ENCODE data around the gene MAGEB1.
A peak's percentile ranks its signal among the peaks of the same experiment; 100 is the strongest.

Gene MAGEB1, protein sequence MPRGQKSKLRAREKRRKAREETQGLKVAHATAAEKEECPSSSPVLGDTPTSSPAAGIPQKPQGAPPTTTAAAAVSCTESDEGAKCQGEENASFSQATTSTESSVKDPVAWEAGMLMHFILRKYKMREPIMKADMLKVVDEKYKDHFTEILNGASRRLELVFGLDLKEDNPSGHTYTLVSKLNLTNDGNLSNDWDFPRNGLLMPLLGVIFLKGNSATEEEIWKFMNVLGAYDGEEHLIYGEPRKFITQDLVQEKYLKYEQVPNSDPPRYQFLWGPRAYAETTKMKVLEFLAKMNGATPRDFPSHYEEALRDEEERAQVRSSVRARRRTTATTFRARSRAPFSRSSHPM

DNA sequence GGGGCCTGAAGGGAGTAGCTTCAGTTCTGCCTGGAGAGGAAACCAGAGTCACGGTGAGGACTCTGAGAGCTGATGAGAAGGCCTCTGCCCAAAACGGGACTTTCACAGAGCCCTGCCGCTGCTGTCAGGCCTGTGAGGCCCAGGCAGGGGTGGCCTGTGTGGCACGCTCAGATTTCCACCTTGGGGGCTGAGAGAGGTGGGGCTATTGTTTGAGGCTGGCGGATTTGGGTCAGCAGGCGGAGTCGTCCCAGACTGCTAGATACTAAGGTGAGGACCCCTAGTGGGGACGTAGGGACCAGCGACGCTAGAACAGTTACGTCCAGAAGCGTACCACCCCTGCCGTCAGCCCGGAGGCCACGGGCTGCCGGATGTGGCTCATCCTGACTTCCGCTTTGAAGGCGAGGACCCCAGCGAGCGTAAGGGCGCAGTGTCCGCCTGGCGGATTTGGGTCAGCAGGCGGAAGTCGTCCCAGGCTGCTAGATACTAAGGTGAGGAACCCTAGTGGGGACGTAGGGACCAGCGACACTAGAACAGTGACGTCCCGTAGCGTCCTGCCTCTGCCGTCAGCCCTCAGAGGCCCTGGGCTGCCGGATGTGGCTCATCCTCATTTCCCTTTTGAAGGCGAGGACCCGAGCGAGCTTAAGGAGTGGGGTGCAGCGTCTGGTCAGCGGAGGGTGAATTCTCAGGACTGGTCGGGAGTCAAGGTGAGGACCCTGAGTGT, at the start of gene MAGEB1:
MAGEB1 (plus strand) TSS at position 378 of the 721 bp plus-strand sequence. CDS start 3,348 bp downstream, outside the sequence.
- no peak for DNase-seq (ENCODE audit: low spot score)

DNA sequence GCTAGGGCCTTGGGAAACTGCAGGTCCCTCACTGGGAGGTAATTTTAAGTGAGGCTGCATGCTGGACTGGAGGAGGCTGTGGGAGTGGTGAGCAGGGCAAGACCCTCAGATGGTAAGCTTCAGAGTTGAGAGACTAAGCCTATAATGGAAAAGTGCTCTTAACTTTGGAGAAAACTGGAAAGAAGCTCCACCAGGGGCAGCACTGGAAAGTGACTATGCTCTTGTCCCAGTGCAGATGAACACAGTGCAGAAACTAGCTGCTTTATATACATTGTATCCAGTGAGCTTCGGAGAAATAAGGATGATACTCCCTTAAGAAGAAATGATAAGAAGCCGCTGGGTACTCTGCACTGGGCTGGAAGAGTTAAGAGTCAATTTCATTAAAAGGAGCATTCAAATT, 34.8 kb upstream of the MAGEB1 start:
- no peak for DNase-seq (ENCODE audit: low spot score)

DNA sequence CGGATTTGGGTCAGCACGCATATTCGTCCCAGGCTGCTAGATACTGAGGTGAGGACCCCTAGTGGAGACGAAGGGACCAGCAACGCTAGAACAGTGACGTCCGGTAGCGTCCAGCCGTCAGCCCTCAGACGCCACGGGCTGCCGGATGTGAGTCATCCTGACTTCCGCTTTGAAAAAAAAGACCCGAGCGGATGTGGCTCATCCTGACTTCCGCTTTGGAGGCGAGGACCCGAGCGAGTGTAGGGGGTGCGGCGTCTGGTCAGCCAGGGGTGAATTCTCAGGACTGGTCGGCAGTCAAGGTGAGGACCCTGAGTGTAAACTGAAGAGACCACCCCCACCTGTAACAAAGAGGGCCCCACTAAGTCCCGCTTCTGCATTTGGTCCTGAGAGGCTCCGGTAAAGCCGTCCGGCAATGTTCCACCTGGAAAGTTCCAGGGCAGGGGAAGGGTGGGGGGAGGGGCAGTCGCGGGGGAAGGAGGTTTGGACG, 31.5 kb upstream of the MAGEB1 start, which contains the start of gene MAGEB2:
MAGEB2 (plus strand) TSS at position 207 of the 487 bp plus-strand sequence. CDS start 3,018 bp downstream, outside the sequence.
- no peak for DNase-seq (ENCODE audit: low spot score)

DNA sequence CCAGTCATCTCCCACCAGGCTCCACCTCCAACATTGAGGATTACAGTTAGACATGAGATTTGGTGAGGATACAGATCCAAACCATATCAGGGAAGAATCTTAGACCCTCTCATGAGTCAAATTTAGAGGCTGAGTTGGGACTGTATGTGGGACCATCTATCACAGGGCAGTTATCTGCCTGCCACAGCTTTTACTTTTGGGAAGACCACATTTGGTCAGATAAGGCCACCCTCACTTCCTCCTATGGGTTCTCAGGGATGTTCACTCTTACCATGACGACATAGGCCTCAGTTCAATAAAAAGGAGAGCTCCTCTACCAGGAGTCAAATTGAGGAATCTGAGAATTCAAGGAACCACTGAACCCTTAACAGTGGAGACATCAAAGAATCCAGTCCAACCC, 29.5 kb upstream of the MAGEB1 start:
- no peak for DNase-seq (ENCODE audit: low spot score)

DNA sequence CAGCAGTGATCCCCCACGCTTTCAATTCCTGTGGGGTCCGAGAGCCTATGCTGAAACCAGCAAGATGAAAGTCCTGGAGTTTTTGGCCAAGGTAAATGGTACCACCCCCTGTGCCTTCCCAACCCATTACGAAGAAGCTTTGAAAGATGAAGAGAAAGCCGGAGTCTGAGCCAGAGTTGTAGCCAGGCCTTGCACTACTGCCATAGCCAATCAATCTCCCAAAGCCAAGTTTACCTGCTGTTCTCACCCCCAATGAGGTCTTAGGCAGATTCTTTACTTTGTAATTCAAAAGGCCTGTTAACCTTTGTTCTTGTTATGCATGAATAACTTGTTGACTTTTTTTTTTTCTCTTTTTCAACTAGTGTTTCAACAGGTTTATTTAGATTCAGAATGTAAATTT, 27.6 kb upstream of the MAGEB1 start:
- DNase-seq (ENCODE audit: low spot score) = no peak

DNA sequence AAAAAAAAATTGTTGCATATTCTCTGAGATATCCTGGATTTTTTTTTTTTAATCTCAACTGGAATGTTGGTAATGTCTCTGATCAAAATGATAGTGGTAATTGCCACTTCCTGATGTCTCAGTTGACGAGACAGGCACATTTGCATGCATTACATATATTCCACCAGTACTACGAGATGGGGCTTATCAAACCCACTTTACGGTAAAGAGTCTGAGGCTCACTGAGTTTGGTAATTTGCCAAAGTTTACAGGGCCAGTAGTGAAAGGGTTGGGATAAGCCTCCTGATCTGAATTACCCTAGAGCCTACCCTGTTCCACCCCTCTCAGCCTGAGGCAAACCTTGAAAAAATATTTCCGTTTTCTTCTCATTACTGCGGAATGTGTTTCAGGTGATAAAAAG, 26.3 kb upstream of the MAGEB1 start:
- DNase-seq (ENCODE audit: low spot score) = no peak

DNA sequence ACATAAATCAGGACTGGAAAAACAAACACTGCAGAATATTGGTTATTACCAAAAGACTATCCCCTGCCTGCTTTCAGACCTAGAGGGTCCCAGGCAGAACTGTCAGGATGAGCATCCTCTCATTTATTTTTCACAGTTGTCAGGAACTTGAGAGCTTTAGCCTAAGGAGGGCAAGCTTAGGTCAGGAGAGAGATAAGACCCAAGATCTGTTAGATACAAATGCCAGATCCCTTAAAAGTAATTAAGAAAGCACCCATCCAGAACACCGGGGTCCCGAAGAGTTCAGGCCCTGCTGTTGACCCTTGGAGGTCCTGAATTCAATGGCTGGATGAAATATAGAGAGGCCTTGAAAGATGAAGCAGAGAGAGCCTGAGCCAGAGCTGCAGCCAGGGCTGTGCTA, 22.4 kb upstream of the MAGEB1 start:
- DNase-seq (ENCODE audit: low spot score) = no peak

DNA sequence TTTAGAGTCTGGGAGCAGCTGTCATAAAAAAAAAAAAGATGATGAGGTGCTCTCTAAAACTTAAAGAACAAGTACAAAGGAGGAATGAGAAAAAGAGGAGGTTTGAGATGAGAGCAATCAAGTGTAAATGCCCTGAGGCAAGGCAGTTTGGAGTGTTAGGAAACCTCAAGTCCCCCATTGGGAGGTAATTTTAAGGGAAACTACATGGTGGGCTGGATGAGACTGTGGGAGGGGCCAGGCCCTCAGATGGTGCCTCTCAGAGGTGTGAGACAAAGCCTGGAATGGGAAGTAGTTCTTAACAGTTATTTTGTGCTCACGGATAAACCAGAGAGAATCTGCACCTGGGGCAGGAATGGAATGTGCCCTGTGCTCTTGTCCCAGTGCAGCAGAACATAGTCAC, 18.4 kb upstream of the MAGEB1 start:
- DNase-seq (ENCODE audit: low spot score) = no peak

DNA sequence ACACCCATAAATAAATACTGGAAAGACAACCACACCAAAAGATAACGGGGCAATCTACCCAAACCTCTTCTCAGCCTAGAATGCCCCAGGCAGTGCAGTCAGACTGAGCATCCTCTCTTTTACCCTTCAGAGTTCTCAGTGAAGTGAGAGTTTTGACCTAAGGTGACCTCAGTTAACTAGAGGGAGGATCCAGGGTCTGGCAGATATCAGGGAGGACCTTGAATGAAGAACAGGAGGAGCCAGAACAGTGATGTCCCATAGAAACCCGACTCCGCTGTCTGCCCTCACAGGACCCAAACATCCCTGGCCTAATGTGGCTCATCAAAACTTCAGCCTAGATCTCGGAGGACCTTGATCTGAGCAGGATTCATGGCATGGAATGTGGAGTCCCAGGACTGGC, 16.6 kb upstream of the MAGEB1 start, which contains the start of gene MAGEB3:
MAGEB3 (plus strand) TSS at position 263 of the 400 bp plus-strand sequence. CDS start 5,268 bp downstream, outside the sequence.
- DNase-seq (ENCODE audit: low spot score) = no peak

DNA sequence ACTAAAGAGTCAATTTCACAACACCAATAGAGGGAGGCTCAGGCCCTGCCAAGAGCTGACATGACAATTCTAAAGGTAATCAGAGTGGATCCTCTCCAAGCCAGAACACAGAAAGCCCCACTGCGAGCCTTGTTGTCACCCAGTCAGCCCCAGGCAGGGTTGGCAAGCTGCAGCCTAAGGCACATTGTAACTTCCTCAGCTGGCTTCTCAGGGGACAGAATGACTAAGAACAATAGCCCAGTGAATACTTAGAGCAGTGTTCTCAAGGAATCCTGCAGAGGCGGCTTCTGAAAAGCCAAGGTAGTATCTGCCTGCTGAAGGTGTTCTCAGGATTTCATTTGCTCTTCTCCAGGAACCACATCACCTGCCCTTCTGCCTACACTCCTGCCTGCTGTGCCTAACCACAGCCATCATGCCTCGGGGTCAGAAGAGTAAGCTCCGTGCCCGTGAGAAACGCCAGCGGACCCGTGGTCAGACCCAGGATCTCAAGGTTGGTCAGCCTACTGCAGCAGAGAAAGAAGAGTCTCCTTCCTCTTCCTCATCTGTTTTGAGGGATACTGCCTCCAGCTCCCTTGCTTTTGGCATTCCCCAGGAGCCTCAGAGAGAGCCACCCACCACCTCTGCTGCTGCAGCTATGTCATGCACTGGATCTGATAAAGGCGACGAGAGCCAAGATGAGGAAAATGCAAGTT, 5.1 kb upstream of the MAGEB1 start, which contains the start of gene MAGEB4:
MAGEB4 (plus strand) TSS at position 277 of the 692 bp plus-strand sequence; CDS start at position 413, 136 bp downstream.
- DNase-seq (ENCODE audit: low spot score) = no peak

DNA sequence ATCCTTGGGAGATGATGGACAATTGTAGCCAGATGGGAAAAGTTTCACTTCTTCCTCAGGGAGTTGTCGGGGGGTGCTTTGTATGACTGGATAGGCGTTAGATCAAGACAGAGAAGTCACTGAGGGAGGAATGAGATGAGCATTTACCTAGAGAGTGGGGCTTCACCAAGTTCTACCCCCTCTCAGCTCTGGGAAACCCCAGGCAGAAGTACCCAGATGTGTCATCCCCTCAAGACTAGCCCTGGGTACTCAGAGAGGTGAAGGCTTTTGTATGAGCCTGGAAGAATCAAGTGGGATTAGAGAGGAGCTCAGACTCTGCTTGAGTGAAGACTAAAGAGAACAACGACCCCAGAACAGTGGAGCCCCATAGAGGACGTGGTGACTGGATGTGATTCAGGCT, 1.9 kb downstream of the MAGEB1 start:
- no peak for DNase-seq (ENCODE audit: low spot score)

DNA sequence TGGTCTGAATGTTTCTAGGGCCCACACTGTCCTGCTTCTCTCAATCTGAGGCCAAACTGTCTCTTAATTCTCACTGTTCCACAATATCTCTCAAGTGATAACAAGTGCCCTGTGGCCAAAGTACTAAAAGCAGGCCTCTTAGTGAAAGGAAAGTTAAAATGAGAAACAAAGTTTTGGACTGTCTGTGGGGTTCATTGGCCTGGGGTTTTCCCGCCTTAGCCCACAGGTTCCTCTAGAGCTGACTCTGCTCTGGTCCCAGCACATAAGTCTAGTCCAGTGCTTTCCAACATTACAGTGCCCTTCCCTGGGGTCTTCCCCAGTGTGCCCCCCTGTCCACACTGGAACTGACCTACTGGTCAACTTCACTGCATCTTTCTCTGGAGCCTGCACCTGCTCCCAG, 6.3 kb downstream of the MAGEB1 start:
- DNase-seq (ENCODE audit: low spot score) = no peak

DNA sequence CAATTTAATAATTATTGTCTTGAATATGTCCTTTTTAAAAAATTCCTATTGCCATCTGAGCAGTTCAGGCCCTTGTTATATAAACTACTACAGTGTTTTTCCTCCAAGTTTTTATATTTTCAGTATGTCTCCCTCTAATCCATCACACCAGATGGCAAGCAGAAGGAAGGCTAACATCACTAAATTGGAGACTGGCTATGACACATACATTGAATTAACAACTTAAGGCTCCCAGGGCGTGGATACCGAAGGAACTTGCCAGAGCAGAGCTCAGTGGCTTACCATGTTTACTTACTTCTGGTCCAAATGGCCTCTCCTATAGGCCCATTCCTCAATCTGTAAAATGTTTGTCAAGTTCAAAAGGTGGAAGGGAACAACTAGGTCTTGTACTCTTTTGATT, 13.0 kb downstream of the MAGEB1 start:
- no peak for DNase-seq (ENCODE audit: low spot score)

DNA sequence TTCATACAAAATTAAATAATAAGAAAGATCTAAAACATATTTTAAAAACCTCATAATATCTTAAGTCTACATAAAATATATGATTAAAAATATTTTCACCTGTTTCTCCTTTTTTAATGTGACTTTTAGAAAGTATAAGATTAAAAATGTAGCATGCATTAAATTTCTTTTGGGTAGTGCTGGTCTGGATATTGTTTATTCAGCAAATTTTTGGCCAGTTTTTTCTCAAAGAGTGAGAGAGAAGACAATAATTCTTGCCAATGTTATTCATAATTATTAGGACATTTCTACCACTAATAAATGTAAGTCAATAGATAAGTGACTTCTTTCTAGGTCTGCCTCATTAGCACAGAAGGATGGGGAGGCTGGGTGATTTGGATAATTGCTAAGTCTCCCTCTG, 14.1 kb downstream of the MAGEB1 start:
- DNase-seq (ENCODE audit: low spot score) = no peak

DNA sequence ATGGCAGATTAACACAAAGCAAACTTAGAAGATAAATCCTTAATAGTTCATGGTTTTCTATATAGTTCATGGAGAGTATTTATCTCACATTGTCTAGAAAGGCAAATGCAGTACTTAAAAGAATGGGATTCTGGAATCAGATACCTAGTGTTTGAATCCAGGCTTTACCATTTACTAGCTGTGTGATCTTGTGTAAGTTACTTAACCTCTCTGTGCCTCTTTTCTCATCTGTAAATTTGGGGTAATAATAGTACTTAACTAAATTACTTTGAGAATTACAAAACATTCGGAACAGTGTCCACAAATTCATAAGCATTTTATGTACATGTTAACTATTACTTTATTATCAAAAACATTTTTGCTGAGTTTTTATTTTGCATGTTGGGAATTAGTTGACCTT, 15.8 kb downstream of the MAGEB1 start:
- no peak for DNase-seq (ENCODE audit: low spot score)

DNA sequence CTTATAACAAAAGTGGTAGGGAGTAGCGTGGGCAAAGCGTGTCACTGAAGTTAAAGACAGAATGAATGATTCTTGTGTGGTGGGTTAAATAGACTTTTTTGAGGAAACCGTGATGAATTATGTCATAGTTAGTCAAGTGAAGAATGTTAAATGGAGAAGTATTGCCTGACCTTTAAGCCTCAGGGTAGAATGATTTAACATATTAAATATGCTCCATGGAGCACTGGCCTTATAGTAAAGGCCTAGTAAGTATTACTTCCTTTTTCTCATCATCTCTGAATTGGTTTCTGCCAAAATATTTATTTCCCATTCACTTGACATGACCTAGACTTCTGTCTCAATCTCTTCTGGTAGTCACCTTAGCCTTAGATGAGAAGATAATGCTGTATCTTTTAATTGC, 23.7 kb downstream of the MAGEB1 start:
- DNase-seq (ENCODE audit: low spot score) = no peak

DNA sequence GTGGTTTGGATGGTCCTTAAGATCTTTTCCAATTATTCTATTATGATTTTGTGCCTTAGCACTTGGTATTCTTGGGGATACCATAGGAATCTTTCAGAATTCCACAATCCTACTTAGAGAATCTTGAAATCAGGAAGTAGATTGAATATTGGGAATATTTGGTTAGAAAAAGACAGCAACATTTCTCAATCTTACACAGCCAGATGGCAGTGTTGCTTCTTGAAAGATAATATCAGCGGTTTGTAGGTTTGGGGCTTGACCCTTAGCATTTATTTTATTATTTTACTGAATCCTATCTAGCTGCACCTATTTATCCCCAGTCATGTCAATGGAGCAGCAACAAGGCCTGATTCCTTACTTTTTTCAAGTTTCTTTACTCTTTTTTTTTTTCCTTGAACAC, 28.6 kb downstream of the MAGEB1 start:
- no peak for DNase-seq (ENCODE audit: low spot score)

DNA sequence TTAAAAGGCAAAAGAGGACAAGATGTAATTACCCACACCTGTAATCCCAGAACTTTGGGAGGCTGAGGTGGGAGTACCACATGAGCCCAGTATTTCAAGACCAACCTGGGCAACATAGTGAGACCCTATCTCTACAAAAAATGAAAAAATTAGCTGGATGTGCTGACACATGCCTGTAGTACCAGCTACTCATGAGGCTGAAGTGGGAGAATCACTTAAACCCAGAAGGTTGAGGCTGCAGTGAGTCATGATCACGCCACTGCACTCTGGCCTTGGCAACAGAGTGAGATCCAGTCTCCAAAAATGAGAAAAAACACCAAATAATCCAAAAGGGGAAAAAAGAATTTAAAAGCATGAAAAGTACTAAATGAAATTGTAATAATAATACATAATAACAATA, 31.4 kb downstream of the MAGEB1 start:
- no peak for DNase-seq (ENCODE audit: low spot score)

DNA sequence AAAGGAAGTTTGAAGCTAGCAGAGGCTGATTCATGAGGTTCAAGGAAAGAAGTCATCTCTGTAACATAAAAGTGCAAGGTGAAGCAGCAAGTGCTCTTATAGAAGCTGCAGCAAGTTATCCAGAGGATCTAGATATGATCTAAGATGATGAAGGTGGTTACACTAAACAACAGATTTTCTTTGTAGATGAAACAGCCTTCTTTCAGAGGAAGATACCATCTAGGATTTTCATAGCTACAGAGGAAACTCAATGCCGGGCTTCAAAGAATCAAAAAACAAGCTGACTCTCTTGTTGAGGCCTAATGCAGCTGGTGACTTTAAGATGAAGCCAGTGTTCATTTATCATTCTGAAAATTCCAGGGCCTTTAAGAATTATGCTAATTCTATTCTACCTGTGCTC, 33.5 kb downstream of the MAGEB1 start:
- peak; percentile 0 for DNase-seq (ENCODE audit: low spot score)

DNA sequence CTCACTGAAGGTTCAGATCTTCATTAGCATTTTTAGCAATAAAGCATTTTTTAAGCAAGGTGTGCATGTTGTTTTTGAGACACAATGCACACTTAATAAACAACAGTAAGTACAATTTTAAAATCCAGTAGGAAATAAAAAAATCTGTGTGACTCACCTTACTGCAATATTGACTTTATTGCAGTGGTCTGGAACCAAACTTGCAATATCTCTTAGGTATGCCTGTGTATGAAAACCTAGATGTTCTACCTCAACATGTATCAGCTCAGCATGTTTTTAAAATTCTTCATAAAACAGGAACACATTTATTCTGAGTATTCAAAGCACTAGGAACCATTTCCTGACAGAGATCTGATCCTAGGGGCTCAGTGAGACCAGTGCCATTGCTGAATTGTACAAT, 35.6 kb downstream of the MAGEB1 start:
- no peak for DNase-seq (ENCODE audit: low spot score)

DNA sequence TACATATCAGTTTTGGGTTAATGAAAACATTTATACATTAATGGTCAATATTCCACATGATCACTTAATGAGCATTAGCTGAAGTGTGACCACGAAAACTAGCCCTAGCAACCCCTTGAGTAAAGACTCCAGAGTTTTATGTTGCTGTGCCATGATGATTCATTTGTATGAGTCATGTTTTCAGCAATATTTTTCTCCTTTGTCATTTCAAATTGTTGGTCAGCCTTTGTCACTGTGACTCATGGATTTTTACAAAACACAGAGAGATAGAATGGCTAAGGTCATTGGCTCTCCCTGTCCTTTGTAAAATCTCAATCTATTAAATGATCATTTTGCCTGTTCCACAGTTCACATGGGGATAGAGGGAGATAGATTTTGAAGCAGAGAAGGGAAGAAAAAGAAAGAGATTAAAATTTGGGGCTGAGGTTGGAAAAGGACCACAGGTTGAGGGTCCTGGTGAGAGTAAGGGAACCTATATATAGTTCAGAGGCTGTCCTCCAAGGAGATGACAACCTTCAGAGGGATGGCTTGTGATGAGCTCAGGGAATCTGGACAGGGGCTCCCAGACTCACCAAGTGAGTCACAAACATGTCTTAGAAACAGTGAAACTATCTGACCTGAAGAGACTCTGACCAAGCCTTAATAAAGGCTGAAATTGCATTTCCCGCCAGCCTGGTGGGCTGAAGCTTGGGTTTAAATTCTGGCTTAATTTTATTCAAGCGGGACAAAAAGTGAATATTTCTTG, 36.7 kb downstream of the MAGEB1 start:
- peak; percentile 19 for DNase-seq (ENCODE audit: low spot score)
